ENCODE measurements around the gene USP25.

The USP25 gene

GRCh38 chr21:15849927-15850326 lies 120.1 kb downstream of the USP25 start:
- Histone ChIP-seq H3K36me3 (ENCODE audit: control insufficient read depth in 2 of 2, insufficient read depth in 1 of 2, low read length in 2 of 2) (peaks cover 3 to 7% of the 10 kb centered on the region in 2 experiments), H3K4me1 (ENCODE audit: control insufficient read depth, insufficient read depth, low read length) (peaks cover 19% of the 10 kb centered on the region), H3K4me3 (ENCODE audit: low read depth, low read length) (no peak overlapping the region), H3K27ac (ENCODE audit: extremely low read depth, low read depth, low read length) (no peak overlapping the region), H3K9me3 (ENCODE audit: control insufficient read depth, insufficient read depth, low read depth, low read length) (no peaks in the 10 kb centered on the region)
- no peak for TF ChIP-seq HOXA7 (CRISPR knock-in tag; IDR thresholded peaks at IDR 0.05; ENCODE audit: borderline replicate concordance)
- TF ChIP-seq ZNF433 (tag by site-specific recombination; IDR thresholded peaks at IDR 0.05; ENCODE audit: low read depth), result no peak
- TF ChIP-seq, protein P1, sequence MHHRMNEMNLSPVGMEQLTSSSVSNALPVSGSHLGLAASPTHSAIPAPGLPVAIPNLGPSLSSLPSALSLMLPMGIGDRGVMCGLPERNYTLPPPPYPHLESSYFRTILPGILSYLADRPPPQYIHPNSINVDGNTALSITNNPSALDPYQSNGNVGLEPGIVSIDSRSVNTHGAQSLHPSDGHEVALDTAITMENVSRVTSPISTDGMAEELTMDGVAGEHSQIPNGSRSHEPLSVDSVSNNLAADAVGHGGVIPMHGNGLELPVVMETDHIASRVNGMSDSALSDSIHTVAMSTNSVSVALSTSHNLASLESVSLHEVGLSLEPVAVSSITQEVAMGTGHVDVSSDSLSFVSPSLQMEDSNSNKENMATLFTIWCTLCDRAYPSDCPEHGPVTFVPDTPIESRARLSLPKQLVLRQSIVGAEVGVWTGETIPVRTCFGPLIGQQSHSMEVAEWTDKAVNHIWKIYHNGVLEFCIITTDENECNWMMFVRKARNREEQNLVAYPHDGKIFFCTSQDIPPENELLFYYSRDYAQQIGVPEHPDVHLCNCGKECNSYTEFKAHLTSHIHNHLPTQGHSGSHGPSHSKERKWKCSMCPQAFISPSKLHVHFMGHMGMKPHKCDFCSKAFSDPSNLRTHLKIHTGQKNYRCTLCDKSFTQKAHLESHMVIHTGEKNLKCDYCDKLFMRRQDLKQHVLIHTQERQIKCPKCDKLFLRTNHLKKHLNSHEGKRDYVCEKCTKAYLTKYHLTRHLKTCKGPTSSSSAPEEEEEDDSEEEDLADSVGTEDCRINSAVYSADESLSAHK (tag by site-specific recombination; IDR thresholded peaks at IDR 0.05), result no peak
- CTCF ChIA-PET, result no interaction called here
- POLR2A ChIA-PET, result no interaction called here

DNA sequence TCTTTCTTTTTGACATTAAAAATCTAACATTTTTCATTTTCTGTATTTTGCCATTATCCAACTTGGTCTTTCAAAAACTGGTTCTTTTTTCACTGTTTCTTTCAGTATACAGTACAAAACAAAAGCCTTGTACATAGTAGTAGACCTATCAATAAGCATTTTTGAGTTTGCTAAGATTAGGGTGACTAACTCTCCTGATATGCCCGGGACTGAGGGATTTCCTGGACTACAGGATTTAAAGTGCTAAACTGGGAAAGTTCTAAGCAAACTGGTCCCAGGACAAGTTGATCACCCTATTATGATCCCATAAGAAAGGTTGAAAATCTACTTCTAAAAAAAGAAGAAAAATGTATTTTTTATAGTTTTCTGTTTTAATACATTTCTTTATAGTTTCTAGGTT lies 120.9 kb downstream of the USP25 start:
- Histone ChIP-seq H3K4me3 (ENCODE audit: low read depth, low read length) (no peak overlapping the region), H3K27ac (ENCODE audit: extremely low read depth, low read depth, low read length) (no peak overlapping the region), H3K9me3 (ENCODE audit: control insufficient read depth, insufficient read depth, low read depth, low read length) (no peaks in the 10 kb centered on the region), H3K36me3 (ENCODE audit: control insufficient read depth in 2 of 2, insufficient read depth in 1 of 2, low read length in 2 of 2) (peaks cover 3 to 11% of the 10 kb centered on the region in 2 experiments), H3K4me1 (ENCODE audit: control insufficient read depth, insufficient read depth, low read length) (peaks cover 19% of the 10 kb centered on the region)
- ChIA-PET POLR2A (no interaction called here), CTCF (no interaction called here)
- TF ChIP-seq ZNF654 (tag by site-specific recombination; IDR thresholded peaks at IDR 0.05; ENCODE audit: low read depth) (no peak), ZNF174 (tag by site-specific recombination; IDR thresholded peaks at IDR 0.05) (no peak), MZF1 (tag by site-specific recombination; IDR thresholded peaks at IDR 0.05; ENCODE audit: borderline replicate concordance) (no peak), ZBTB1 (tag by site-specific recombination; IDR thresholded peaks at IDR 0.05) (no peak), ZNF555 (tag by site-specific recombination; conservative IDR thresholded peaks at IDR 0.05) (no peak), SETDB1 (IDR thresholded peaks at IDR 0.05; ENCODE audit: insufficient read length, low read length) (no peak), ZNF16 (tag by site-specific recombination; IDR thresholded peaks at IDR 0.05; ENCODE audit: low read depth) (no peak), ZNF692 (tag by site-specific recombination; IDR thresholded peaks at IDR 0.05) (no peak), ZNF48 (tag by site-specific recombination; IDR thresholded peaks at IDR 0.05) (no peak), ZNF76 (tag by site-specific recombination; IDR thresholded peaks at IDR 0.05; ENCODE audit: borderline replicate concordance, low read depth) (no peak), HIC1 (tag by site-specific recombination; IDR thresholded peaks at IDR 0.05) (no peak), ZNF776 (tag by site-specific recombination; IDR thresholded peaks at IDR 0.05; ENCODE audit: borderline replicate concordance) (no peak), ZEB2 (tag by site-specific recombination; IDR thresholded peaks at IDR 0.05) (no peak), ZSCAN16 (tag by site-specific recombination; IDR thresholded peaks at IDR 0.05) (no peak), ZNF19 (tag by site-specific recombination; IDR thresholded peaks at IDR 0.05; ENCODE audit: low read depth) (no peak)

Data from HEK293 (cell line).